GM18867 (cell line): ENCODE data around the gene HMCES.

Source experiments
- ATAC-seq: cut with Tn5 transposase; IDR thresholded peaks from one replicate; pipeline ENCODE4 v1.9.1; 2021; ENCODE audit warnings: mild to moderate bottlenecking, moderate library complexity; ENCODE audit not compliant: unreplicated experiment

HMCES gene

DNA sequence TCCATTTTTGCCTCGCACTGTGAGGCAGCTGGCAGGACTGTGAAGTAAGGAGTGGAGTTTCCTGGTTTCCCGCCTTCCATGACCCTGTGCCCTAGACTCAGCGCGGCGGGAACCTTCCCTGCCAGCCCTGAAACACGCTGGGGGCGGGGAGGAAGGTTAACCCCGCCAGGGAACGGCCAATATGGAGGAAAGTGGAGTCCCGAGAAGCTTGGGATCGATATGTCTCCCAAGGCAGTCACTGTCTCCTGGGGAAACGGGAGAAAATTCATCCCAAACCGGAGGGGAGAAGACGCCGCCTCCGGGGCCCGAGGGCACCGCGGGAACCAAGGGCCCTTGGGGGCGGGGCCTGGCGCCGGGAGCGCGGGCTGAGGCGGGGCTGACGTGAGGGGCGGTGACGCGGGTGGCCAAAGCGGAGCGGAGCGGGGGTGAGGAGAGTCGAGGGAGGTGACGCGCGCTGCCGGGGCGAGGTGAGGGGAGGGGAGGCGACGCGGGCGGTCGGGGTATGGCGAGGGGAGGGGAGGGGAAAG lies at the start of gene HMCES:
HMCES (plus strand) TSS at position 432 of the 527 bp plus-strand sequence. CDS start 863 bp downstream, outside the sequence.
- ATAC-seq: peak; percentile 52

DNA sequence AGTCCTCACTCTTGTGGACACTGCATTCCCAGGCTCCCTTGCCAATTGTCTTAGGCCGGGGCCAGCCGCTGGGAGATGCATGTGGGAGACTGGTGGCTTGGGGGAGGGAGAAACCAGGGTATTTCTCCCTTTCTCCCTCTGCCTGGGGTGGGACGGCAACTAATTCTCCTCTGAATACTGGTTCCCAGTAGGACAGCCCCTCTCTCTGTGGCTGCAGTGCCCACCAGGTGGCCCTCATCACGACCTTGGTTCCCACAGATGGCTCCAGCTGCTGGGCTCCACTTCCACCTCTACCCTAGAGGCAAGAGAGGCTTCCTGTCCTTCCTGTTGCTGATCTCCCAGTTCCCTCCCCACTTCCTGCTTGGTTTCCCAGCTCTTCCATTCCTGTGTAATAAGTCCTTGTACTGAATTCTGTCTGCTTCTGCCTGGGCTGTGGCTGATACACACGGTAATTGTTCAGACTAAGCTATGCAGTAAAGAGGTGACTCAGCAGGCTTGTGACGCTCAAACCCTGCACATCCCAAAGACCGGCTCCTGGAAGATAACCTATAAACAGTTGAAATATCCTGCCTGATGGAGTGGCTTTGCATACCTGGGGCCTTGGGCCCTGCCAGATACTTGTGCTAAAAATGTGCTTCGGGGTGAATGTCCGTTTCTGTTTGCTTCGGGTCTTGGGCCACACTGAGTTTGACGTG lies 49.6 kb upstream of the HMCES start:
- no peak for ATAC-seq

GRCh38 chr3:129230311-129231019 lies 48.2 kb upstream of the HMCES start:
- ATAC-seq: no peak

DNA sequence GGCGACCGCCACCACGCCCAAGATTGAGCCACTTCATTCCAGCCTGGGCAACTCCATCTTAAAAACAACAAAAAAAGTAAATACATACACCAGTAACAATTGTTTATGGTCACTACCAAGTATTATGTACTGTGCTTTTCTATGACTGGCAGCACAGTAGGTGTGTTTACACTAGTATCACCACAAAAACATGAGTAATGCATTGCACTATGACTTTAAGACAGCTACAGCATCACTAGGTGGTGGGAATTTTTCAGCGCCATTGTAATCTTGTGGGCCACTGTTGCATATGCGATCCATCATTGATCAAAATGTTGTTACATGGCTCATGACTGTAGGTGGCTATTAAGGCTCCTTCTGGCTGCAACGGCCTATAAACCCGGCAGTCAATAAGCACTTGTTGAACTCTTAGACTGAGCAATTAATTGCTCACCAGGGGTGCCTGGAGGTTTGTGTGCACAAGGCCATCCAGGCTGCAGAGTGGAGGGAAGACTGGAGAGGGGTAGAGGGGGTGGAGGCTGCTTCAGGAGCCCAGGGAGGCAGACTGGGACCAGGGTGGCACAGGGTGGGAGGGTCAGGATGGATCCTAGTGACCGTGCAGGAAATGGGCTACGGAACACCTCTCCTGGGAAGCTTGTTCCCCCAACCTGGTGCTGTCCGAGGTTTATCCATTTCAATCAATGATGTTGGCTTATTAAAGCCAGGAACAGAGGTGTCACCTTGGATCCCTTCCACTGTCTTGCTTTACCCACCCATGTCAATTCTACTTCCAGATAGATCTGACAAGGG lies 47.1 kb upstream of the HMCES start:
- no peak for ATAC-seq

GRCh38 chr3:129233538-129233937 lies 45.1 kb upstream of the HMCES start:
- ATAC-seq: peak; percentile 88

DNA sequence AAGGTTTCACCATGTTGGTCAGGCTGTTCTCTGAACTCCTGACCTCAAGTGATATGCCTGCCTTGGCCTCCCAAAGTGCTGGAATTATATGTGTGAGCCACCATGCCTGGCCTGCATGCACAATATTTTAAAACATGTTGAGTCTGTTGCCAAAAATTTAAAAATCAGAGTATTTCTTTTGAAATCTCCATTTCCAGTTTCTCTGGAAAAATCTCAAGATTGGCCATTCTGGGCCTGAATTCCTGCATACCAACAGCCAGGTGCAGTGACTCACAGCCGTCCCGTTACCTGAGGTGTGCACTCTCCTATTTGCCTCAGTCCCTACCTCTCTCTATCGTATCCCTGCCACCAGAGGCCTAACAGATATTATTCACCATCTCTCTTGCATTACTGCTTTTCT lies 44.2 kb upstream of the HMCES start:
- no peak for ATAC-seq

DNA sequence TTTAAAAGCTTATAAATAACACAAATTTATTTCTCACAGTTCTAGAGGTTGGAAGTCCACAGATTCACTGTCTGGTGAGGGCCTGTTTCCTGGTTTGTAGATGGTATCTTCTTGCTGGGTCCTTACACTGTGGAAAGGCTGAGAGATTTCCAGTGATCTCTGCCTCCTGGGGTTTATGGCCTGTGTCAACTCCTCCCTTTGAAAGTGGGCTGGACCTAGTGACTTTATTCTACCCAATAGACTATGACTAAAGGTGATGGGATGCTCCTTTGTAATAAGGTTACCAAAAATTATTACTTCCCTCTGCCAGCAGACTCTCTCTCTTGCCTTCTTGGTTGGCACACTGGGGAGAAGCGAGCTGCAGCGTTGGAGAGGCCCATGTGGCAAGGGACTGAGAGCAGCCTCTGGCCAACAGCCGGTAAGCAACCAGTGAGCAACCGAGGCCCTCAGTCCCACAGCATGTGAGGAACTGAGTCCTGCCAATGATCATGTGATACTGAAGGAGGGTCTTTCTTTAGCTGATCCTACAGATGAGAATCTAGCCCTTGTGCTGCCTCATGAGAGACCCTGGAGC lies 43.2 kb upstream of the HMCES start:
- no peak for ATAC-seq

DNA sequence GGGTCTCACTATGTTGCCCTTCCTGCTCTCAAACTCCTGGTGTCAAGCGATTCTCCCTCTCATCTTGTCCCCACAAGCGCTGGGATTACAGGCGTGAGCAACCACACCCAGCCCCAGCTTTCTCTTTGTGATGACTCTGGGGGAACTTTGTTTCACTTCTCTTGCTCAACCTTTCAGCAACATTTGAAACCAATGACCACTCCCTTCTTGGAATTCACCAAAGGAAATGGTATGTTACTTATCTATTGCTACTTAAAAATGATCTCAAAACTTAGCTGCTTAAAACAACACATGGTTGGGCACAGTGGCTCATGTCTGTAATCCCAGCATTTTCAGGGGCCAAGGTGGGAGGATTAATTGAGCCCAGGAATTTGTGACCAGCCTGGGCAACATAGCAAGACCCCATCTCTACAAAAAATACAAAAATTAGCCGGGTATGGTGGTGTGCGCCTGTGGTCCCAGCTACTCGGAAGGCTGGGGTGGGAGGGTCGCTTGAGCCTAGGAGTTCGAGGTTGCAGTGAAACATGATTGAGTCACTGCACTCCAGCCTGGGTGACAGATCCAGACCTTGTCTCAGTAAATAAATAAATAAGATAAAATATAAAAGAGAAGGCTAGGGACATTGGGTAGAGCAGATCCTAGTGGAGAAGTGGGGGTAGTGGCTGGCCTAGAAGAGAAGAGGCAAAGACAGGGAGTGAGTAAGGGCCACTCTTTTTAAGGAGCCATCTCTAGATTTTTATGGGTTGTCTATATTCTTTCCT lies 39.5 kb upstream of the HMCES start:
- ATAC-seq: no peak

DNA sequence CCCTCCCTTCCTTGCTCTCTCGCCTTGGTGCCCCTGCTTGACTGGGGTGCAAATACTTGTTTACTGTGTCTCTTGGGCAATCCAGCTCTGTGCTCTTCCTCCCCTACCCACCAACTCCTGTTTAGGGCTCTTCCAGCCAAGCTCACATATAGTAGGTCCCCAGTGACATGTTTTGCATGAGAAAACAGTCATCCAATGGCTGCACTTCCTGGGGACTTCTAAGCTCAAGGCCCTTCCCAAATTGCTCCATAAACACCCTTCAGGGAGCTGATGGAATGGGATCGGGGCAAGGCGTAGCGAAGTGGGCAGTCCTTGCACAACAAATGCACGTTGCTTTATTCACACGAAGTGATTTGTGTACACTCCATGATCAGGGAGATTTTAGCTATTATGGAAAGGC lies 38.7 kb upstream of the HMCES start:
- ATAC-seq: no peak

DNA sequence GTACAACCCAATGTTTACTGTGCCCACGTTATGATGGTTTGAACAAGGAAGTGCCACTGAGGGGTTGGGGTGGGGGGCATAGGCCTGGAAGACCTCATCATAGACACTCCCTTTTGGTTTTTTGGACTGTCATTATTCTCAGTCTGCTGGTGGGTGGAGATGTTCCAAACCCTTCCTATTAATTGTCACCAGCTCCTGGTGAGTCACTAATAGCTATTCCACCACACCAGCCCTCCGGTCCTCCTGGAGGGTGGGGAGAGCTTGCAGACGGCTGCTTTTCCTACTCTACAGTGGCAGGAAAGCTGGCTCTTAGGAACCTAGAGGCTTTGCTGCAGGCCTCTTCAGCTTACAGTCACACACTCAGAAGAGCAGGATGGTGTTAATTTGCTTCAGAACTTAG lies 38.2 kb upstream of the HMCES start:
- ATAC-seq: no peak

DNA sequence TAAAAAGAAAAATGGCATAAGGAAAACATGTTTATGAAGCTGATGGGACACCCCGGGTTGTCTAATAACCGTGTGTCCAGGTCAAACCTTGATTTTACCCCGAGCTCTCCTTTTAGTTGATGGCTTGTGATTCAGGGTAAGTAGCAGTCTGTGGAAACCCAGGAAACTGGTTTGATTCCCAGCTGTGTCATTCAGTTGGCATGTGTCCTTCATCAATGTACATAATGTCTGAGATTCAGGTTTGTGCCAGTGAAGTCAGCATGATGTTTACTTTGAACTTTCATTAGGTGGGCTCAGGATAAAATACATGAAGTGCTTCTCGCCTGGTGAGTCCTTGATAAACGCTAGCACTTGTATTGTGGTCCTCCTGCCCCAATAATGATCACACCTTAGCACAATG lies 33.5 kb upstream of the HMCES start:
- ATAC-seq: no peak

DNA sequence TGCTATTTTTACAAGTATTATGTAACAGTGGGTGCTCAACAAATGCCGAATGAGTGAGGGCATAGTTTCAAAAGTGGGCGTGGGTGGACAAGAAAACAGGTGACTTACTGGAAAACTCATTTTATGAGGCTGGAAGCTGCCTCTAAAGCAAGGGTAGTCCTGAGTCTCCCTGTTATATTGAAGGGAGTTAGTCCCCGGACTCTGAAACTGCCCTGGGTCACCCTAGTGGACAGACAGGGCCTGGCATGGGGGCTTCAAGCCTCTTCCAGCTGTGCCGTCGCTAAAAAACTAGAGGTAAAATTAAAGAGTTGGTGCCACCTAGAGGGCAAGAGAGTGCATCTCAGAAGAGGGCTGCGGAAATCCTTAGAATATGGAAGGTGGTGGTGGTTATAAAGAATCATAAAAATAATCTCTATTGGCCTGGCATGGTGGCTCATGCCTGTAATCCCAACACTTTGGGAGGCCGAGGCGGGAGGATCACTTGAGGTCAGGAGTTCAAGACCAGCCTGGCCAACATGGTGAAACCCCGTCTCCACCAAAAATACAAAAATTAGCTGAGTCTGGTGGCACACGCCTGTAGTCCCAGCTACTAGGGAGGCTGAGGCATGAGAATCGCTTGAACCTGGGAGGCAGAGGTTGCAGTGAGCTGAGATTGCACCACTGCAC lies 32.9 kb upstream of the HMCES start:
- peak; percentile 60 for ATAC-seq

DNA sequence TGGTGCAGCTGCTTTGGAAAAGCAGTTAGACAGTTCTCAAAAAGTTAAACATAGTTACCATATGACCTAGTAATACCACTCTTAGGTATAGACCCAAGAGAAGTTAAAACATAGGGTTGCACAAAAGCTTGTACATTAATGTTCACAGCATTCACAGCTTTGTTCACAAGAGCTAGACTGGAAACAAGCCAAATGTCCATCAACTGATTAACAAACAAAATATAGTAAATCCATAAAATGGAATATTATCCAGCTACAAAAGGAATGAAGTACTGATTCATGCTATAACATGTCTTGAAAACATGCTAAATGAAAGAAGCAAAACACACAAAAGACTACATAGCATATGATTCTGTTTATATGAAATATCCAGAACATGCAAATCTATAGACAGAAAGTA lies 32.0 kb upstream of the HMCES start:
- ATAC-seq: no peak

GRCh38 chr3:129248286-129248979 lies 30.2 kb upstream of the HMCES start:
- no peak for ATAC-seq

DNA sequence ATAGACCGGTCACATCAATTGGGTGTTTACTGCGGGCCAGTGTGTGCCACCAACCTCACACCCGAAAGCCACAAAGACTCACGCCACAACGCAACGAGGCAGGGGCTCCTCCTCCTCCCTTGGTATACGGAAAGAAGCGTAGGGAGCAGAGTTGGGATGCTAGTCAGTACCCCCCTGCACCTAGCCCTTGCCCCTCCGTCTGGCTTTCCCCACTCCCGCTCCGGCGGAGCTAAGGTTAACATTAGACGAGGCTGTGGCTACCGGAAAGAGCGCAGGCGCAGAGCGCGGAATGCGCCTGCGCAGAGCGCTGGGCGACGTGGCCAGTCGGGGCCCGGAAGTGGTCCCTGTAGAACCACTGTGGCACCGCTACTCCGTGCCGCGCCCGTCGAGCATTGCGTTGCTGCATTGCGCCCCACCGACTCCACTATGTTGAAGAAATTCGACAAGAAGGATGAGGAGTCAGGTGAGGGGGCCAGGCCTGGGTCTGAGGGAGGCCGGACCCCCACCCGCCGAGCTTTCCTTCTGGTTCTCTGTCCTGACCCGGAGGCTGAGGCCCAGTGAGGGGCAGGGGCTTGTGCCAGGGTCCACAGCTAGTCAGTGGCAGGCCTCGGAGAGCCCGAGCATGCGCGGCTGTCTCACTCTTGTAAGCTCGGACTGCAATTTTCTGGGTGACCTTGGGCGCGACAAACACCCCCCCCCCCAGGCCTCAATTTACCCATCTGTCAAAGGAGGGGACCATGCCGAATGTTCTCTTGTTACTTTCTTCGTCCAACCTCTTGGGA lies 29.2 kb upstream of the HMCES start, which contains the start of gene COPG1:
COPG1 (plus strand) TSS at position 323 of the 782 bp plus-strand sequence; CDS start at position 427, 104 bp downstream.
- peak; percentile 82 for ATAC-seq

DNA sequence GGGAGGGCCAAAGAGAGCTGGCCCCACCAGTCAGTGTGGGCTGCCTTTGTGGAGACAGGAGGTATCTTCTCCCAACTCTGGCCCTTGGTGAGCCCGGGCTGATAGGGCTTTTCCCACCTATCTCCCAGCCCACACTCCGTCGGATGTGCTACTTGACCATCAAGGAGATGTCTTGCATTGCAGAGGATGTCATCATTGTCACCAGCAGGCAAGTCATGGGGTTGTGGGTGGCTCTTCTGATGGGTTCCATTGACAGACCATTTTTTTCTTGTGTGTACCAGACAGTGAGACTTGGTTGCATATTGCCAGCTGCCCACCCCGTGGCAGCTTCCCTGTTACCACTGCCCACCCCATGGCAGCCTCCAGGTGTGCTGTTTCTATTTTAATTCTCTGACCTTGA lies 25.9 kb upstream of the HMCES start:
- ATAC-seq: no peak

DNA sequence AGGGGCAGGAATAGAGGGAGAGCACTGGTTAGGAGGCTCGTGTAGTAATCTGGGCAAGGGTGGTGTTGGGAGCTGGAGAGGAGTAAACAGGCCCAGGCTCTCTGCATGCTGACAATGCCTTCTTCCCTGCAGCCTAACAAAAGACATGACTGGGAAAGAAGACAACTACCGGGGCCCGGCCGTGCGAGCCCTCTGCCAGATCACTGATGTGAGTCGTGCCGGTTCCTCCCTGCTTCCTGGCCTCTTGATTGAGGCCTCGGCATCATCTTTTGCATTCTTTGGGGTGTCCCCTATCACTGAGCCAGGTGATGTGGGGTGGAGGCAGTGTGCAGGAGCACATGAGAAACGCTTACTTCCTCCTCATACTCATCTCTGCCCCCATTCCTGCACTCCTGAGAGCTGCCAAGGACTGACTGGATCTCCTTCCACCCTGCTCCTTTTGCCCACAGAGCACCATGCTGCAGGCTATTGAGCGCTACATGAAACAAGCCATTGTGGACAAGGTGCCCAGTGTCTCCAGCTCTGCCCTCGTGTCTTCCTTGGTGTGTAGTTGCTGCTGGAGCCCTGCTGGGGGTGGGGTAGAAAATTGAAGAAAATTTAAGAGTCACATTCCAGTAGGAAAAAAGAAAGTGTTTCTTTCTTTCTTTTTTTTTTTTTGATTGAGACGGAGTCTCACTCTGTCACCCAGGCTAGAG lies 24.0 kb upstream of the HMCES start:
- no peak for ATAC-seq

- no peak for ATAC-seq
Measured at GRCh38 chr3:129256270-129256669, 22.4 kb upstream of the HMCES start.
